Measurements from ENCODE around the gene ACAP3.

Gene ACAP3

GRCh38 chr1:1302951-1303509 lies 4.7 kb downstream of the ACAP3 start:
- peaks cover 0 to 10% (median 7%) of the 10 kb centered on the region in 5 donors for H3K36me3 ChIP-seq (ENCODE audit: control insufficient read depth in 5 of 5, insufficient read depth in 5 of 5, low read length in 5 of 5)
- H3K27me3 ChIP-seq (ENCODE audit: control insufficient read depth in 5 of 5, insufficient read depth in 4 of 5, low read length in 5 of 5): no peaks in the 10 kb centered on the region
- H3K4me1 ChIP-seq (ENCODE audit: control insufficient read depth in 5 of 5, insufficient read depth in 5 of 5, low read length in 5 of 5): peaks cover 5 to 41% (median 40%) of the 10 kb centered on the region in 5 donors
- no peak overlapping the region for H3K9ac ChIP-seq (ENCODE audit: low read length in 5 of 5)
- H3K9me3 ChIP-seq (ENCODE audit: control insufficient read depth in 5 of 5, low read length in 5 of 5): no peaks in the 10 kb centered on the region
- H3K4me3 ChIP-seq (ENCODE audit: low read depth in 1 of 5, low read length in 5 of 5): no peak overlapping the region
- no peak overlapping the region for H3K27ac ChIP-seq (ENCODE audit: low read depth, low read length)

- H3K4me3 ChIP-seq (ENCODE audit: low read depth in 1 of 5, low read length in 5 of 5): no peak overlapping the region
- H3K27me3 ChIP-seq (ENCODE audit: control insufficient read depth in 5 of 5, insufficient read depth in 4 of 5, low read length in 5 of 5): no peaks in the 10 kb centered on the region
- H3K36me3 ChIP-seq (ENCODE audit: control insufficient read depth in 5 of 5, insufficient read depth in 5 of 5, low read length in 5 of 5): peaks cover 0 to 16% (median 12%) of the 10 kb centered on the region in 5 donors
- no peaks in the 10 kb centered on the region for H3K9me3 ChIP-seq (ENCODE audit: control insufficient read depth in 5 of 5, low read length in 5 of 5)
- no peak overlapping the region for H3K9ac ChIP-seq (ENCODE audit: low read length in 5 of 5)
- H3K27ac ChIP-seq (ENCODE audit: low read depth, low read length): no peak overlapping the region
- peaks cover 5 to 38% (median 37%) of the 10 kb centered on the region in 5 donors for H3K4me1 ChIP-seq (ENCODE audit: control insufficient read depth in 5 of 5, insufficient read depth in 5 of 5, low read length in 5 of 5)
Observed at GRCh38 chr1:1302006-1302430, 5.7 kb downstream of the ACAP3 start.

- Histone ChIP-seq H3K27ac (ENCODE audit: low read depth, low read length) (no peak overlapping the region), H3K36me3 (ENCODE audit: control insufficient read depth in 5 of 5, insufficient read depth in 5 of 5, low read length in 5 of 5) (peaks cover 0 to 32% (median 26%) of the 10 kb centered on the region in 5 donors), H3K27me3 (ENCODE audit: control insufficient read depth in 5 of 5, insufficient read depth in 4 of 5, low read length in 5 of 5) (no peaks in the 10 kb centered on the region), H3K4me1 (ENCODE audit: control insufficient read depth in 5 of 5, insufficient read depth in 5 of 5, low read length in 5 of 5) (peaks cover 0 to 21% (median 20%) of the 10 kb centered on the region in 5 donors), H3K9ac (ENCODE audit: low read length in 5 of 5) (no peak overlapping the region), H3K9me3 (ENCODE audit: control insufficient read depth in 5 of 5, low read length in 5 of 5) (no peaks in the 10 kb centered on the region), H3K4me3 (ENCODE audit: low read depth in 1 of 5, low read length in 5 of 5) (no peak overlapping the region)
Observed at GRCh38 chr1:1300352-1300739, 7.4 kb downstream of the ACAP3 start.

- H3K36me3 ChIP-seq (ENCODE audit: control insufficient read depth in 5 of 5, insufficient read depth in 5 of 5, low read length in 5 of 5): peaks cover 0 to 38% (median 30%) of the 10 kb centered on the region in 5 donors
- H3K27me3 ChIP-seq (ENCODE audit: control insufficient read depth in 5 of 5, insufficient read depth in 4 of 5, low read length in 5 of 5): no peaks in the 10 kb centered on the region
- H3K9ac ChIP-seq (ENCODE audit: low read length in 5 of 5): no peak overlapping the region
- no peak overlapping the region for H3K27ac ChIP-seq (ENCODE audit: low read depth, low read length)
- H3K4me1 ChIP-seq (ENCODE audit: control insufficient read depth in 5 of 5, insufficient read depth in 5 of 5, low read length in 5 of 5): peaks cover 0 to 16% (median 15%) of the 10 kb centered on the region in 5 donors
- H3K9me3 ChIP-seq (ENCODE audit: control insufficient read depth in 5 of 5, low read length in 5 of 5): no peaks in the 10 kb centered on the region
- no peak overlapping the region for H3K4me3 ChIP-seq (ENCODE audit: low read depth in 1 of 5, low read length in 5 of 5)
Observed at GRCh38 chr1:1299686-1300351, 7.9 kb downstream of the ACAP3 start.

- H3K27me3 ChIP-seq (ENCODE audit: control insufficient read depth in 5 of 5, insufficient read depth in 4 of 5, low read length in 5 of 5): no peaks in the 10 kb centered on the region
- no peak overlapping the region for H3K9ac ChIP-seq (ENCODE audit: low read length in 5 of 5)
- H3K9me3 ChIP-seq (ENCODE audit: control insufficient read depth in 5 of 5, low read length in 5 of 5): no peaks in the 10 kb centered on the region
- H3K27ac ChIP-seq (ENCODE audit: low read depth, low read length): no peak overlapping the region
- H3K36me3 ChIP-seq (ENCODE audit: control insufficient read depth in 5 of 5, insufficient read depth in 5 of 5, low read length in 5 of 5): peaks cover 0 to 45% (median 30%) of the 10 kb centered on the region in 5 donors
- H3K4me1 ChIP-seq (ENCODE audit: control insufficient read depth in 5 of 5, insufficient read depth in 5 of 5, low read length in 5 of 5): peaks cover 0 to 8% (median 7%) of the 10 kb centered on the region in 5 donors
- no peak overlapping the region for H3K4me3 ChIP-seq (ENCODE audit: low read depth in 1 of 5, low read length in 5 of 5)
Observed at GRCh38 chr1:1298861-1299685, 8.7 kb downstream of the ACAP3 start.

- peaks cover 0 to 49% (median 30%) of the 10 kb centered on the region in 5 donors for H3K36me3 ChIP-seq (ENCODE audit: control insufficient read depth in 5 of 5, insufficient read depth in 5 of 5, low read length in 5 of 5)
- H3K9me3 ChIP-seq (ENCODE audit: control insufficient read depth in 5 of 5, low read length in 5 of 5): no peaks in the 10 kb centered on the region
- H3K27me3 ChIP-seq (ENCODE audit: control insufficient read depth in 5 of 5, insufficient read depth in 4 of 5, low read length in 5 of 5): no peaks in the 10 kb centered on the region
- peaks cover 0 to 3% (median 0%) of the 10 kb centered on the region in 5 donors for H3K4me1 ChIP-seq (ENCODE audit: control insufficient read depth in 5 of 5, insufficient read depth in 5 of 5, low read length in 5 of 5)
- no peak overlapping the region for H3K4me3 ChIP-seq (ENCODE audit: low read depth in 1 of 5, low read length in 5 of 5)
- H3K9ac ChIP-seq (ENCODE audit: low read length in 5 of 5): no peak overlapping the region
- no peak overlapping the region for H3K27ac ChIP-seq (ENCODE audit: low read depth, low read length)
Observed at GRCh38 chr1:1297802-1298424, 9.8 kb downstream of the ACAP3 start.

- Histone ChIP-seq H3K4me3 (ENCODE audit: low read depth in 1 of 5, low read length in 5 of 5) (no peak overlapping the region), H3K27me3 (ENCODE audit: control insufficient read depth in 5 of 5, insufficient read depth in 4 of 5, low read length in 5 of 5) (no peaks in the 10 kb centered on the region), H3K9me3 (ENCODE audit: control insufficient read depth in 5 of 5, low read length in 5 of 5) (no peaks in the 10 kb centered on the region), H3K9ac (ENCODE audit: low read length in 5 of 5) (no peak overlapping the region), H3K36me3 (ENCODE audit: control insufficient read depth in 5 of 5, insufficient read depth in 5 of 5, low read length in 5 of 5) (peaks cover 0 to 53% (median 30%) of the 10 kb centered on the region in 5 donors), H3K27ac (ENCODE audit: low read depth, low read length) (no peak overlapping the region), H3K4me1 (ENCODE audit: control insufficient read depth in 5 of 5, insufficient read depth in 5 of 5, low read length in 5 of 5) (peaks cover 0 to 6% (median under 1%) of the 10 kb centered on the region in 5 donors)
Observed at GRCh38 chr1:1296070-1297061, 11.4 kb downstream of the ACAP3 start.

GRCh38 chr1:1295154-1295923 lies 12.4 kb downstream of the ACAP3 start:
- H3K9me3 ChIP-seq (ENCODE audit: control insufficient read depth in 5 of 5, low read length in 5 of 5): no peaks in the 10 kb centered on the region
- H3K27ac ChIP-seq (ENCODE audit: low read depth, low read length): no peak overlapping the region
- H3K9ac ChIP-seq (ENCODE audit: low read length in 5 of 5): no peak overlapping the region
- H3K4me1 ChIP-seq (ENCODE audit: control insufficient read depth in 5 of 5, insufficient read depth in 5 of 5, low read length in 5 of 5): peaks cover 0 to 11% (median 3%) of the 10 kb centered on the region in 5 donors
- peaks cover 0 to 2% (median 0%) of the 10 kb centered on the region in 5 donors for H3K27me3 ChIP-seq (ENCODE audit: control insufficient read depth in 5 of 5, insufficient read depth in 4 of 5, low read length in 5 of 5)
- peaks cover 0 to 53% (median 30%) of the 10 kb centered on the region in 5 donors for H3K36me3 ChIP-seq (ENCODE audit: control insufficient read depth in 5 of 5, insufficient read depth in 5 of 5, low read length in 5 of 5)
- H3K4me3 ChIP-seq (ENCODE audit: low read depth in 1 of 5, low read length in 5 of 5): no peak overlapping the region

All from subcutaneous abdominal adipose tissue (tissue), 5 donors.